HG03280 (cell line): ENCODE results near the gene SMG6.

Experiments
- ATAC-seq: cut with Tn5 transposase; IDR thresholded peaks from one replicate; pipeline ENCODE4 v1.9.1; 2021; ENCODE audit warnings: mild to moderate bottlenecking, moderate library complexity; ENCODE audit not compliant: unreplicated experiment

SMG6 gene

GRCh38 chr17:2051933-2052559 is 251.5 kb downstream of the SMG6 start:
- no peak for ATAC-seq

- ATAC-seq, result no peak
These were observed 252.3 kb downstream of the SMG6 start for GRCh38 chr17:2051061-2051932.

DNA sequence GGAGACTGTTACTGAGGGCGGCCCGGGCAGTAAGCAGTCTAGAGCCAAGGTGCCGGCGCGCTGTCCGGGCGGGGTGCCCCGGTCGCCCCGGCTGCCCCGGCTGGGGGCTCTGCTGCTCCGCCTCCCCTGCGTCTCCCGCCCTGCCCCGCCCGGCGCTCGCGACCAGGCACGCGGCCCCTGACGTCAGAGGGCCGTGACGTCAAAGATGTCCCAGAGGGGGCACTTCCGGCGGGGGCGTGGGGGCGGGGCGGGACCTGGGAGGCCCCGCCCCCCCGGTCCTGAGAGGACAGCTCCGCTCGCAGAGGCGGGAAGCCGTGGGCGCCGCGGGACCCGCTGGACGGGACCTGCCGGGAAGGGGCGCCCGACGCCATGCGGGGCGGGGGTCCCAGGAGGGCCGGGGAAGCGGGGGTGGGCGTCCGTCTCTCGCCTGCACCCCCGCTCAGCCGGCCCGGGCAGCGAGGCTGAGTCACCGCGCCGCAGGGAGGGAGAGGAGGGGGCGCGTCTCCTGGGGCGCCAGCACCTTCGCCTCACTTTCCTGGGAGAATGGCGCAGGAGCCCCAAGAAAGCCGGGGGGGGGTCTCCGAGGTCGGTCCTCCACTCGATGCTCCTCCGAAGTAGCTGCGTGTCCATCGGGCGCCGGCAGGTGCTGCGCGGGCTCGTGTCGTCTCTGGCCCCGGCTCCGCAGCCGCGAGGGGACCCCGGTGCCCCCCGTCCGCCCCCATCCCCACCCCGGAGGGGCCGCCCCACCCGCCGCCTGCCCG is 253.1 kb downstream of the SMG6 start:
- no peak for ATAC-seq

GRCh38 chr17:2049333-2050299 is 254.0 kb downstream of the SMG6 start:
- peak; percentile 54 for ATAC-seq

DNA sequence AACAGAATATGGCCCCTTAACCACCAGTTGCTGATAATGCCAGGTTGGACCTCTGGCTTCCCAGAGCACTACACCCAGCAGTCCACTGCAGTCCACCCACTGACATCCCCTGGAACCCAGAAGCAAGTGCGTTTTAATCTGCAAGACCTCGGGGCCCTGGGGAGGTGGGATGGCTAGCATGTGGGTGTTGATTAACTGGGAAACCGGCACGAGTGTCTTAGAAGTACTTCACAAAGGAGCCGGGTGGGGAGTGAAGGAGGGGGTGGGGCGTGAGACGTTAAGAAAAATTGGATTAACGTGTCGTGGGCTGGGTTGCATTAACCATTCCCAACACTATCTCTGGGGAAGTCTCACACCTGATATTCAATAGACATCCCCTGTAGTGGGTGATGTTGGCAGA is 254.8 kb downstream of the SMG6 start:
- no peak for ATAC-seq

DNA sequence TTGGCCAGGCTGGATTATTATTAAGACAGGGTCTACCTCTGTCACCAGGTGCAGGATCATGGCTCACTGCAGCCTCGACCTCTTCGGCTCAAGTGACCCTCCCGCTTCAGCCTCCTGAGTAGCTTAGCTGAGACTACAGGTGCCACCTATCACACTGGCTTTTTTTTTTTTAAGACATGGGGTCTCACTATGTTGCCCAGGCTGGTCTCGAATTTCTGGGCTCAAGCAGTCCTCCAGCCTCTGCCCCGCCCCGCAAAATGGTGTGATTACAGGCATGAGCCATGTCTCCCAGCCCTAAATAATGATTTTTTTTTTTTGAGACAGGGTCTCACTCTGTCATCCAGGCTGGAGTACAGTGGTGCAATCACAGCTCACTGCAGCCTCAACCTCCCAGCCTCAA is 256.0 kb downstream of the SMG6 start:
- ATAC-seq, result no peak

- no peak for ATAC-seq
These were observed 259.2 kb downstream of the SMG6 start for GRCh38 chr17:2044263-2044894.

DNA sequence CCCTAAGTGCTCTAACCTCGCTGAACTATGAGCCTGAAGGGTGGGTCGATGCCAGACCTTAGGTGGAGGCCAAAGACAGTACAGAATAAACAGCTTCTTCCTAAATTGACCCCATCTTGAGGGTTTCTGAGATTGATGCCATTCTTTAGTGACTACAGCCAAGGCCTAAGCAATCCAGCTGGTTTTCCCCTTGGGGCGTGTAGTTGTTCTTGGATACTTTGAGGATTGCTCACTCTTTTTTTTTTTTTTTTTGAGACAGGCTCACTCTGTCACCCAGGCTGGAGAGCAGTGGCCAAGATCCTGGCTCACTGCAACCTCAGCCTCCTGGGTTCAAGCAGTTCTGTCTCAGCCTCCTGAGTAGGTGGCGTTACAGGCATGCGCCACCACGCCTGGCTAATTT is 259.8 kb downstream of the SMG6 start:
- ATAC-seq, result no peak

DNA sequence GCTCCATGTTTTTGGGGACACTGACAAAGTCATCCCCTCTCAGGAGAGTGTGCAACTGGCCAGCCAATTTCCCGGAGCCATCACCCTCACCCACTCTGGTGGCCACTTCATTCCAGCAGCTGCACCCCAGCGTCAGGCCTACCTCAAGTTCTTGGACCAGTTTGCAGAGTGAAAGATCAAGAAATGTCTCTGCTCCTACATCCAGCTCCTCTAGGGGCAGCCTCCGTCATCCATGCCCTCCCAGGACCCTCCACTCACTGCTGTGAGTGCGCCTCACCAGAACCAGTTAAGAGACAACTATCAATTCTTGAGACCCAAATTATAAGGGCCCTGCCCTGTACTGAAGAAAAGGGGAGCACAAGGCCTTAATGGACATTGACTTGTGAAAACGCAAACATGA is 260.7 kb downstream of the SMG6 start:
- no peak for ATAC-seq

DNA sequence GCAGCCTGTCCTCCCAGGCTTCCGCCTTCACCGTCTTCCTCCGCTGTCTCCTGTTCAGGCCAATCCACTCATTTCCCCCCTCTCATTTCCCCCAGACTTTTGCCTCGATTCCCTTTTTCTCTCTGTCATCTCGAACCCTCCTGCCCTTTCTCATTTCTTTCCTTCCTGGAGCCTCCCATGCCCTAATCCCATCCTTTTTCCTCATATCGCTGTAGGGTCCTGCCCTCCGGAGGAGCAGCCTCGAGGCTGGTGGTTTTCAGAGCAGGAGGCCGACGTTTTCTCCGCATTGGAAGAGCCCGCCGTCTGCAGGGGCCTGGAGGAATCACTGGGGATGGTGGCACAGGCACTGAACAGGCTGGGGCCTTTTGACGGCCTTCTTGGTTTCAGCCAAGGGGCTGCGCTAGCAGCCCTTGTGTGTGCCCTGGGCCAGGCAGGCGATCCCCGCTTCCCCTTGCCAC is 261.2 kb downstream of the SMG6 start:
- no peak for ATAC-seq

- peak; percentile 91 for ATAC-seq
These were observed 261.8 kb downstream of the SMG6 start, which contains the start of gene OVCA2 for GRCh38 chr17:2041561-2042389. Gene OVCA2, plus strand, starts transcription at chr17:2042022. Its CDS starts 26 bp downstream, at chr17:2042048.

- no peak for ATAC-seq
These were observed 262.5 kb downstream of the SMG6 start for GRCh38 chr17:2040942-2041560.

- ATAC-seq, result no peak
These were observed 263.3 kb downstream of the SMG6 start for GRCh38 chr17:2040219-2040827.

DNA sequence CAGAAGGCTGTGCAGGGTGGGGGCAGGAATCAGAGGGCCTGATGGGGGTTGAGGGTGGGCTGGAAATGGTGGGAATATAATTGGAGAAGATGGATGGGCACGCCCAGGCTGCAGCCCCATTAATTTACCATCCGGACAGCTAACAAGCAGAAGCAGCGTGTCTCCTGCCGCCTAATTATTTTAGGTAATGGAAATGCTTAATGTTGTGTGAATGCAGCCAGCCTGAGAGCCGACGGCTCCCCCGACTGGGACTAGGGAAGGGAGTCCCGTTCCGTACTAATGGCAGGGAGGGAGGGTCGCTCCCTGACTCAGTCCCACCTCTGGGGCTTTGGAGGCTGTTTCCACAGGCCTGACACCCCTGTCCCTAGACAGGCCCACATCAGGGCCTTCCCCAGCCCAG is 266.4 kb downstream of the SMG6 start:
- ATAC-seq, result no peak

DNA sequence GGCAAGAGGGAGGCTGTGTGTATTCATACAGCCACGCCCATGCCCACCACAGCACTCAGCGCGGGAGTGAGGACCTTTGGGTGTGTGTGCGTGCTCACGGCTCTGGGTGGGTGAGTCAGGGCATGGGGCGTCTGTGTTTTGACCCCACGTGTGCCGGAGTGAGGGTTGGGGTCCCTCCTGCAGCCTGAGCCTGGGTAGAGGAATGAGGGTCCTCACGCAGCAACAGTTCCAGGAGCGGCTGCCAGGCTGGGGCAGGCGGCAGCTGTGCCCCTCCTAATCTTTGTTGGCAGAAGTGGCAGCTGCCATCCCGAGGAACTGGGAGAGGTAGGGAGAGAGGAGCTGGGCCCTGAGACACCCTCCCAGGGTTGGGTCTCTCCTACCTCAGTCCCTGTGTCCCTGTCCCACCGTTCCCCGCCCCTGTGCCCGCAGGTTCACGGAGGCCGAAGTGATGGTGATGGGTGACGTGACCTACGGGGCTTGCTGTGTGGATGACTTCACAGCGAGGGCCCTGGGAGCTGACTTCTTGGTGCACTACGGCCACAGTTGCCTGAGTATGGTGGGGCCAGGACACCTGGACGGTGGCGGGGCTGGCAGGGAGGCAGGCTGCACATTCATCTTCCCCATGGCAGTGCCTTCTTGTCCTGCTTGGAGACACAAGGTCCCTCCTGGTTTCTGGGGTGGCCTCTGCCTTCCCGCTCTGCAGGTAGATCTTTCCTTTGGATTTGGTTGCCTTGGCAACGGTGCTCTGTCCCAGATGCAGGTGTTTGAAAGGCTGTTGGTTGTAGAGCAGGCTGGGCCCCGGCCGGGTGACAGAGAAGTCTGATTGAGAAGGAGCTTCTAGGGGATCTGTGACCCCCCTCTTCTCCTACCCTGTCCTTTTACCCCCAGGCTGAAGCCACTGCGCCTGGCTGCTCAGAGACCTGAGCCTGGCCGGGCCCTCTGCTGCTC is 267.8 kb downstream of the SMG6 start:
- no peak for ATAC-seq

DNA sequence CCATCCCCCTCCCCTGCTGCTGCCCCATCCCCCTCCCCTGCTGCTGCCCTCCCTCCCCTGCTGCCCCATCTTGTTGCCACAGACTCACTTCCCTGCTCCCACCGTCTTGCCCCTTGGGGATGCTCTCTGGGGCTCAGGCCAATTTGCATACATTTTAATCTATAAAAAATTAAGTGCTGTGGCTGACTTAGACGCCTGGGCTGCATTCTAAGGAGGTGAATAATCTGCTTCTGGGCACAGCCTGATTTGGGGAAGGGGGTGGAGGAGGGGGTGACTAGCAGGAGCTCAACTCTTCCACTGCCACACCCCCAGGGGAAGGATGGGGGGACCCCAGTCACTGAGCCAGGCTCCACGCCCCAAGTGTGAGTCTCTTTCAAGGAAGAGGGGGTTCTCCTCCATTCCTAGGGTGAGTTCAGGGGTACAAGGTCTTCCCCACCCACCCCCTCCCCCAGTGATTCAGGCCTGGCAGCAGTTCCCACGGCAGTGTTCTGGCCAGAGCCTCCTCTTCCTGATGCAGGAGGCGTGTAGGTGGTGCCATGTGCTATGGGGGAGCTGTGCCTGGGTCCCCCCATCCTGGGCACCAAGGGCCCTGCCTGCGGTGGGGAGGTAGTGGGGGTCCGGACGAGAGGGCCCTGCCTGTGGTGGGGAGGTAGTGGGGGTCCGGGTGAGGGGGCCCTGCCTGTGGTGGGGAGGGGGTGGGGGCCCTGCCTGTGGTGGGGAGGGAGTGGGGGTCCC is 268.6 kb downstream of the SMG6 start:
- no peak for ATAC-seq
